Measurements from ENCODE around the gene CCZ1B. TPM values are rescaled to one million over a fixed set of nuclear protein-coding genes. Genes with fewer than 3 reads are reported as not detected.
"Not testable (repeated sequence)": the region's sequence is repeated elsewhere in the genome, so short reads cannot be mapped to it uniquely, and the experiment has no call there.

Gene CCZ1B
- 113 TPM for total RNA-seq (2013)
- polyA plus RNA-seq (10 to 100 TPM; 20.4 to 37.7 (median 21.9) TPM), polyA minus RNA-seq (13.3 and 13.5 TPM in 2 replicates), total RNA-seq (5.3 to 24.2 (median 8.0) reads per million in 11 experiments)

DNA sequence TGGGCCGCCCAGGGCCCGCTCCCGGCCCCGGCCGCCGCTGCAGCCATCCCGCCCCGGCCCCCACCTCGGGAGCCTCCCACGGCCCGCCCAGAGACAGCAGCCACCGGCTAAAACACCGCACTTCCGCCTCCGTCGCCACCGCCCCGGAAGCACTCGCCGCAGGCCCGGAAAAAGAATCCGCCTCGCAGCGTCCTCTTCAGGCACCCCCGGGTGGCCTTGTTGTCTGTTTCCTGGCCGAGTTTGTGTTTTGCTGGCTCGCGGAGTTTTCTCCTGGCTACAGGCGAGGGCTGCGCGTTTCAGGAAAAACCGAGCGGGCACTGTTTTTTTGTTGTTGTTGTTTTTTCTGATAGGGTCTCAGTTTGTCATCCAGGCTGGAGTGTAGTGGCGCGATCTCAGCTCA is at the start of gene CCZ1B:
TSS of gene CCZ1B (minus strand) at position 125 of the 400 bp plus-strand sequence. CDS start at position 47, 78 bp downstream.
- H3K4me3 ChIP-seq (replicated peaks in 1 of 3; ENCODE audit: low read depth in 2 of 3, low read length in 3 of 3): peak within 1 kb of the TSS; percentile 52 to 72 (median 53)
- H3K79me2 ChIP-seq (ENCODE audit: insufficient read depth, low read length): peaks cover 15% of the 10 kb centered on the region
- Mint-ChIP-seq H3K27me3 (ENCODE audit: low read depth in 3 of 3) (peaks cover 13 to 26% (median 19%) of the 10 kb centered on the region in 3 donors), H3K4me3 (peak within 1 kb of the TSS; percentile 92 to 99), H3K27ac (peak within 1 kb of the TSS; percentile 87 to 97 (median 93)), H3K36me3 (peaks cover 10 to 21% of the 10 kb centered on the region in 2 donors)
- H3K9me3 Mint-ChIP-seq; H3K27me3 ChIP-seq (ENCODE audit: control insufficient read depth in 2 of 2, insufficient read depth in 2 of 2, low read length in 2 of 2); intact Hi-C loops (cut with micrococcal nuclease); H3K4me2 ChIP-seq (replicated peaks; ENCODE audit: extremely low read depth, low read length, poor library complexity, severe bottlenecking); H3K9me3 ChIP-seq (replicated peaks in 1 of 2; ENCODE audit: control insufficient read depth in 1 of 2, insufficient read depth in 1 of 2, low read length in 2 of 2); H3K4me1 Mint-ChIP-seq; H3K4me1 ChIP-seq (ENCODE audit: control insufficient read depth in 1 of 2, insufficient read depth in 2 of 2, low read length in 2 of 2); H4K20me1 ChIP-seq (ENCODE audit: insufficient read depth, low read length): not testable (repeated sequence)
- WGBS (ENCODE audit: insufficient coverage): 3% methylated on average over 19 of the region's 35 CpGs
- DNase-seq: peak; percentile 71 to 81 (median 76)
- peak within 1 kb of the TSS; percentile 60 for H3K9ac ChIP-seq (ENCODE audit: insufficient read depth, low read length, poor library complexity, severe bottlenecking)
- peak within 1 kb of the TSS; percentile 53 to 70 for H3K27ac ChIP-seq (ENCODE audit: low read depth in 1 of 2, low read length in 2 of 2)
- H3K36me3 ChIP-seq (replicated peaks in 1 of 2; ENCODE audit: control insufficient read depth in 1 of 2, insufficient read depth in 2 of 2, low read length in 2 of 2): peaks cover 9 to 25% of the 10 kb centered on the region in 2 donors
- H2AFZ ChIP-seq (ENCODE audit: insufficient read depth, low read depth, low read length, poor library complexity, severe bottlenecking): peak within 1 kb of the TSS; percentile 80

GRCh38 chr7:6875022-6875421 is 48.9 kb upstream of the CCZ1B start:
- H3K9me3 ChIP-seq (replicated peaks in 1 of 2; ENCODE audit: control insufficient read depth in 1 of 2, insufficient read depth in 1 of 2, low read length in 2 of 2); H2AFZ ChIP-seq (ENCODE audit: insufficient read depth, low read depth, low read length, poor library complexity, severe bottlenecking); H3K4me2 ChIP-seq (replicated peaks; ENCODE audit: extremely low read depth, low read length, poor library complexity, severe bottlenecking); H3K36me3 ChIP-seq (replicated peaks in 1 of 2; ENCODE audit: control insufficient read depth in 1 of 2, insufficient read depth in 2 of 2, low read length in 2 of 2); H3K9ac ChIP-seq (ENCODE audit: insufficient read depth, low read length, poor library complexity, severe bottlenecking); H3K4me3 ChIP-seq (replicated peaks in 1 of 3; ENCODE audit: low read depth in 2 of 3, low read length in 3 of 3); H3K79me2 ChIP-seq (ENCODE audit: insufficient read depth, low read length); H3K27me3 Mint-ChIP-seq (ENCODE audit: low read depth in 3 of 3); H3K27ac Mint-ChIP-seq; H3K4me1 ChIP-seq (ENCODE audit: control insufficient read depth in 1 of 2, insufficient read depth in 2 of 2, low read length in 2 of 2); H3K4me1 Mint-ChIP-seq; H3K27ac ChIP-seq (ENCODE audit: low read depth in 1 of 2, low read length in 2 of 2); H3K36me3 Mint-ChIP-seq; DNase-seq; intact Hi-C loops (cut with micrococcal nuclease); H3K27me3 ChIP-seq (ENCODE audit: control insufficient read depth in 2 of 2, insufficient read depth in 2 of 2, low read length in 2 of 2); H4K20me1 ChIP-seq (ENCODE audit: insufficient read depth, low read length); H3K4me3 Mint-ChIP-seq: not testable (repeated sequence)
- 100% methylated on average over 3 of the region's 15 CpGs for WGBS (ENCODE audit: insufficient coverage)
- H3K9me3 Mint-ChIP-seq: peaks cover 0 to 18% (median 4%) of the 10 kb centered on the region in 7 donors

DNA sequence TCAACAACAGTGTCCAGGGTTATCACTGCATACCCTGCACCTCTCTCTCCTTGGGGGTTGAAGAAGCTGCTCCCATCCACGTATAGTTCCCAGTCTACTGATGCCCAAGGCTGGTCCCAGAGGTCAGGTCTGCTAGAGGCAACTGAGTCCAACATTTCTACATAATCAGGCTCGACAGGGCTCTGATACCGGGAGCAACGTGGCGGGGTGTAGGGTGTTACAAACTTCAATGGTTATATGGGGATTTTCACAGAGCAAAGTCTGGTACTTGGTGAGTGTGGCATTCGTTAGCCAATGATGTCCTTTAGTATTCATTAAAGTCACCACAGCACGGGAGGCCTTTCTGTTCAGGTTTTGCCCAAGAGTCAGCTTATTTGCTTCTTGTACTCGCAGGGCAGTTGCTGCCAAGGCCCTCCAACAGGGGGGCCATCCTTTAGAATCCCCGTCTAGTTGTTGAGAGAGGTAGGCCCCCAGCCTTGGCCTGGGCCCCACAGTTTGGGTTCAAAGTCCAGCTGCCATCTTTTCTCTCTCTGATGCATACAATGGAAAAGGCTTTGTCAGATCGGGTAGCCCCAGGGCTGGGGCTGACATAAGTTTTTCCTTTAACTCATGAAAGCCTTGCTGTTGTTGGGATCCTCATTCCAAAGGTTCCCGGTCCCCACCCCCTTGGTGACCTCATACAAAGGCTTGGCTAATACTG is 46.3 kb upstream of the CCZ1B start:
- H3K4me1 ChIP-seq (ENCODE audit: control insufficient read depth in 1 of 2, insufficient read depth in 2 of 2, low read length in 2 of 2); H3K27me3 ChIP-seq (ENCODE audit: control insufficient read depth in 2 of 2, insufficient read depth in 2 of 2, low read length in 2 of 2); H3K27ac Mint-ChIP-seq; H3K36me3 Mint-ChIP-seq; H3K4me3 Mint-ChIP-seq; intact Hi-C loops (cut with micrococcal nuclease); DNase-seq; H3K36me3 ChIP-seq (replicated peaks in 1 of 2; ENCODE audit: control insufficient read depth in 1 of 2, insufficient read depth in 2 of 2, low read length in 2 of 2); H3K79me2 ChIP-seq (ENCODE audit: insufficient read depth, low read length); H2AFZ ChIP-seq (ENCODE audit: insufficient read depth, low read depth, low read length, poor library complexity, severe bottlenecking); H3K4me2 ChIP-seq (replicated peaks; ENCODE audit: extremely low read depth, low read length, poor library complexity, severe bottlenecking); H3K9ac ChIP-seq (ENCODE audit: insufficient read depth, low read length, poor library complexity, severe bottlenecking); H3K27me3 Mint-ChIP-seq (ENCODE audit: low read depth in 3 of 3); H3K9me3 ChIP-seq (replicated peaks in 1 of 2; ENCODE audit: control insufficient read depth in 1 of 2, insufficient read depth in 1 of 2, low read length in 2 of 2); H3K4me3 ChIP-seq (replicated peaks in 1 of 3; ENCODE audit: low read depth in 2 of 3, low read length in 3 of 3); H3K4me1 Mint-ChIP-seq; H4K20me1 ChIP-seq (ENCODE audit: insufficient read depth, low read length); H3K27ac ChIP-seq (ENCODE audit: low read depth in 1 of 2, low read length in 2 of 2): not testable (repeated sequence)
- WGBS (ENCODE audit: insufficient coverage): 95% methylated on average over 5 of the region's 11 CpGs
- peaks cover 0 to 27% (median 9%) of the 10 kb centered on the region in 7 donors for H3K9me3 Mint-ChIP-seq

GRCh38 chr7:6871421-6872144 is 45.5 kb upstream of the CCZ1B start:
- H3K9me3 ChIP-seq (replicated peaks in 1 of 2; ENCODE audit: control insufficient read depth in 1 of 2, insufficient read depth in 1 of 2, low read length in 2 of 2); H3K4me3 ChIP-seq (replicated peaks in 1 of 3; ENCODE audit: low read depth in 2 of 3, low read length in 3 of 3); H3K36me3 Mint-ChIP-seq; H3K27me3 ChIP-seq (ENCODE audit: control insufficient read depth in 2 of 2, insufficient read depth in 2 of 2, low read length in 2 of 2); H2AFZ ChIP-seq (ENCODE audit: insufficient read depth, low read depth, low read length, poor library complexity, severe bottlenecking); H3K9ac ChIP-seq (ENCODE audit: insufficient read depth, low read length, poor library complexity, severe bottlenecking); H3K27ac ChIP-seq (ENCODE audit: low read depth in 1 of 2, low read length in 2 of 2); H3K27ac Mint-ChIP-seq; H3K27me3 Mint-ChIP-seq (ENCODE audit: low read depth in 3 of 3); H3K4me2 ChIP-seq (replicated peaks; ENCODE audit: extremely low read depth, low read length, poor library complexity, severe bottlenecking); H4K20me1 ChIP-seq (ENCODE audit: insufficient read depth, low read length); DNase-seq; H3K4me1 ChIP-seq (ENCODE audit: control insufficient read depth in 1 of 2, insufficient read depth in 2 of 2, low read length in 2 of 2); H3K36me3 ChIP-seq (replicated peaks in 1 of 2; ENCODE audit: control insufficient read depth in 1 of 2, insufficient read depth in 2 of 2, low read length in 2 of 2); H3K79me2 ChIP-seq (ENCODE audit: insufficient read depth, low read length); H3K4me1 Mint-ChIP-seq; H3K4me3 Mint-ChIP-seq; intact Hi-C loops (cut with micrococcal nuclease): not testable (repeated sequence)
- peaks cover 1 to 35% (median 10%) of the 10 kb centered on the region in 7 donors for H3K9me3 Mint-ChIP-seq
- whole genome bisulfite sequencing (ENCODE audit: insufficient coverage): 94% methylated on average over 14 of the region's 17 CpGs
